Measurements from ENCODE around the gene KIAA1958.
A peak's percentile ranks its signal among the peaks of the same experiment; 100 is the strongest.

KIAA1958 gene

GRCh38 chr9:112531666-112532282, 45.1 kb downstream of the KIAA1958 start:
- peak; percentile 47 for DNase-seq (ENCODE audit: low spot score)

GRCh38 chr9:112532427-112532826, 45.8 kb downstream of the KIAA1958 start:
- DNase-seq (ENCODE audit: low spot score) = no peak

GRCh38 chr9:112533660-112534059, 47.0 kb downstream of the KIAA1958 start:
- DNase-seq (ENCODE audit: low spot score) = no peak

- DNase-seq (ENCODE audit: low spot score) = no peak
These were observed 48.7 kb downstream of the KIAA1958 start for GRCh38 chr9:112535301-112535700.

GRCh38 chr9:112535811-112536210, 49.2 kb downstream of the KIAA1958 start:
- no peak for DNase-seq (ENCODE audit: low spot score)

- DNase-seq (ENCODE audit: low spot score) = no peak
These were observed 50.9 kb downstream of the KIAA1958 start for GRCh38 chr9:112537561-112537960.

- DNase-seq (ENCODE audit: low spot score) = no peak
These were observed 54.2 kb downstream of the KIAA1958 start for GRCh38 chr9:112540800-112541199.

- no peak for DNase-seq (ENCODE audit: low spot score)
These were observed 55.1 kb downstream of the KIAA1958 start for GRCh38 chr9:112541685-112542084.

- DNase-seq (ENCODE audit: low spot score) = no peak
These were observed 56.1 kb downstream of the KIAA1958 start for GRCh38 chr9:112542593-112543292.

- no peak for DNase-seq (ENCODE audit: low spot score)
These were observed 57.9 kb downstream of the KIAA1958 start for GRCh38 chr9:112544477-112544876.

- no peak for DNase-seq (ENCODE audit: low spot score)
These were observed 58.6 kb downstream of the KIAA1958 start for GRCh38 chr9:112545237-112545636.

GRCh38 chr9:112546149-112547012, 59.8 kb downstream of the KIAA1958 start:
- no peak for DNase-seq (ENCODE audit: low spot score)

GRCh38 chr9:112548051-112548440, 61.4 kb downstream of the KIAA1958 start:
- no peak for DNase-seq (ENCODE audit: low spot score)

GRCh38 chr9:112548836-112549595, 62.4 kb downstream of the KIAA1958 start:
- no peak for DNase-seq (ENCODE audit: low spot score)

GRCh38 chr9:112550531-112550930, 63.9 kb downstream of the KIAA1958 start:
- DNase-seq (ENCODE audit: low spot score) = no peak

GRCh38 chr9:112551641-112552040, 65.0 kb downstream of the KIAA1958 start:
- no peak for DNase-seq (ENCODE audit: low spot score)

- no peak for DNase-seq (ENCODE audit: low spot score)
These were observed 65.8 kb downstream of the KIAA1958 start for GRCh38 chr9:112552229-112553056.

GRCh38 chr9:112553256-112553826, 66.7 kb downstream of the KIAA1958 start:
- DNase-seq (ENCODE audit: low spot score) = no peak

GRCh38 chr9:112554516-112554915, 67.9 kb downstream of the KIAA1958 start:
- no peak for DNase-seq (ENCODE audit: low spot score)

- DNase-seq (ENCODE audit: low spot score) = no peak
These were observed 68.5 kb downstream of the KIAA1958 start for GRCh38 chr9:112555101-112555643.
